ENCODE data around the gene SAE1.

SAE1 gene

GRCh38 chr19:47168065-47168464 is 37.4 kb downstream of the SAE1 start:
- DNase-seq = no peak

GRCh38 chr19:47172666-47173455 is 42.2 kb downstream of the SAE1 start:
- no peak for DNase-seq

GRCh38 chr19:47176071-47176626 is 45.5 kb downstream of the SAE1 start:
- DNase-seq = peak; percentile 69

DNA sequence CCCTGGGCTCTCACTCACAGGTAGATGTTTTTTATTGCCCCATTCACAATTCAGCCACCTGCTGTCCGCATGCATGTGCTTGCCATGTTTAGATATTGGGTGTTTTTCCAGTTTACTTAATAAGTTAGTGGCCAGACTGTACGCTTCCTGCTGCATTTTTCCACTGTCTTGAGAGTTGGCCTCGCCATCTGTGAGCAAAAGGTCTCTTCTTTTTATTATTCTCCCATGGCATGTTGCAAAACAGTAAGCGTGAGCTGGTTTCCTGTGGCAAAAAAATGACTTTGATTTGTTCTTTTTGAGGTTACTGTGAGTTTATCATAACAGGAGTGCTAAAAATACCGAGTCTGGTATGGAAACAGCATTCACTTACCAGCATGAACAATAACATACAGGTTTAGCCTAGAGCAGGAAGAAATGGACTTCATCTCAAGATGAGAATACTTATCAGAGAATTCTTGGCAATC is 46.0 kb downstream of the SAE1 start:
- peak; percentile 67 for DNase-seq

DNA sequence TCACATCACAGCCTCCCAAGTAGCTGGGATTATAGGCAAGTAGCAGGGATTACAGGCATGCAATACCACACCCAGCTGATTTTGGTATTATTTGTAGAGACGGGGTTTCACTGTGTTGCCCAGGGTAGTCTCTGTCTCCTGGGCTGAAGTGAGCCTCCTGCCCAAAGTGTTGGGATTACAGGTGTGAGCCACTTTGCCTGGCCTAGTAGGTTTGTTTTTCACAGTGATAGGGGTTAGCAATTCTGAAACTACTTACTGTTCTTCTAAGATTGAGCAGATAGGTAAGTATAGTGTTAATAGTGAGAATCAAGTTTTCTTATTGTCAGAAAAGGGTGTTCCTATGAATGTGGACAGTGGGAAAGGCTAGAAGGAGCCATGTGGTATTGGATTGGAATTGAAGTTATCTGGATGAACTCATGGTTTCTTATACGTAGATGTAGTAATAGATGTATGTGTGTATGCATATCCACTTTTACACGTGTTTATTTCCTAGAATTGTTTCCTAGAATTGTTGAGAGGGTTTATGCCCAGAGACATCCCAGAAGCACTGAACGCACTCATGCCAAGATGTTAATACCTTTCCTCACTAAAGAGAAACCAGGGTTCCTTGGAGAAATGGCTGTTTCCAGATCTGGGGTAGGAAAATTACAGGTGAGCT is 49.1 kb downstream of the SAE1 start:
- no peak for DNase-seq

- DNase-seq = no peak
These were observed 53.0 kb downstream of the SAE1 start for GRCh38 chr19:47183601-47184000.

- no peak for DNase-seq
These were observed 56.1 kb downstream of the SAE1 start for GRCh38 chr19:47186446-47187334.

GRCh38 chr19:47187335-47187655 is 56.7 kb downstream of the SAE1 start:
- DNase-seq = no peak

DNA sequence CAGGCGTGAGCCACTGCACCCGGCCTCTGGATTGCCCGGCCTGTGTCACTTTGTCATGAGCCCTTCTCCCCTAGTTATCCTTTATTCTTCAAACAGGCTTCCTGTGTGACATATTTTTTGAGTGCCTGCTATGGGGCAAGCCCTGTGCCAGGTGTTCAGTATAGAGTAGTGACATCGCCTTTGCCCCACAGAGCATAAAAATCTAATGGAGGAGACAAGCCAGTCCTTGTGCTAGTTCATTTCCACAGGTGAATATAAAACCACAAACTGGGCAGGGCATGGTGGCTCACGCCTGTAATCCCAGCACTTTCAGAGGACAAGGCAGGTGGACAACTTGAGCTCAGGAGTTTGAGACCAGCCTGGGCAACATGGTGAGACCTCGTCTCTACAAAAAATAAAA is 57.2 kb downstream of the SAE1 start:
- no peak for DNase-seq

DNA sequence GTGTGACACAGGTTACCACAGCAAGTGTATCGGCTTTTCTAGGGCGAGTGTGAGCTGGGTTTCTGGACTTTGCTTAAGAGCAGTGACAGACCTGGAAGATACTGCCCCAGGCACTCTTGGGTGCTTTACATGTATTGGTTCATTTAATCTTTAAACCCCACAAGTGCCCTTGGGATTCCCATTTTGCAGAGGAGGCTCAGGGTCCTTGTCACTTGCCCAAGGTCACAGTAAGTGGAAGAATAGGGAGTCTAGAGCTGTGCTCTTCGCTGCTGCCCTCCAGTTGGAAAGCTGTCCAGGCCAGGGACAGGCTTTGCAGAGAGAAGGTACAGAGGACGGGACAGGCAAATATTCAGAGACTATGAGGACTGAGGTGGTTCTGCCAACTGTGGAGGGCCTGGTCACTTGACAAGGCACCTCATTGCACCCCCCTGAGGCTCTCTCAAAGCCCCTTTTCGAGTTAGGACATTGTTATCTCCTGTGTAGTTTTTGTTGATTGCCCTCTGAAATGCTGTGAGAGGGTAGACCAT is 57.9 kb downstream of the SAE1 start:
- DNase-seq = no peak

- peak; percentile 57 for DNase-seq
These were observed 59.6 kb downstream of the SAE1 start for GRCh38 chr19:47190167-47190727.

- DNase-seq = no peak
These were observed 64.8 kb downstream of the SAE1 start for GRCh38 chr19:47195434-47195833.

DNA sequence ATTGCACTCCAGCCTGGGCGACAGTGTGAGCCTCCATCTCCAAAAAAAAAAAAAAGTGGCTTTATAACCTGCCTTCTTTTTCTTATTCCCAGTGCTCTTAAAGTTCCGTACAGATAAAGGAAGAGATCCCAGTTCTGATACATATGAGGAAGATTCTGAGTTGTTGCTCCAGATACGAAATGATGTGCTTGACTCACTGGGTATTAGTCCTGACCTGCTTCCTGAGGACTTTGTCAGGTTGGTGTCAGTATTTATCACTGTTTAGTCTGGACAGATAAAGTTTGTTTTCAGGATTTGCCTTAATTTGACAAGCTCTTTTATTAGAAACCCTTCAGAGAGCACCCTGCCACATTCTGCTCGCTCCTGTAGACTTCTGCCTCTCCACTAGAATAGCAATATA is 66.5 kb downstream of the SAE1 start:
- no peak for DNase-seq

GRCh38 chr19:47200530-47200929 is 69.9 kb downstream of the SAE1 start:
- DNase-seq = no peak

GRCh38 chr19:47203254-47203653 is 72.6 kb downstream of the SAE1 start:
- no peak for DNase-seq

- DNase-seq = no peak
These were observed 78.9 kb downstream of the SAE1 start for GRCh38 chr19:47209319-47210179.

- peak; percentile 26 for DNase-seq
These were observed 79.5 kb downstream of the SAE1 start for GRCh38 chr19:47210180-47210490.

- DNase-seq = peak; percentile 85
These were observed 80.2 kb downstream of the SAE1 start for GRCh38 chr19:47210689-47211316.

DNA sequence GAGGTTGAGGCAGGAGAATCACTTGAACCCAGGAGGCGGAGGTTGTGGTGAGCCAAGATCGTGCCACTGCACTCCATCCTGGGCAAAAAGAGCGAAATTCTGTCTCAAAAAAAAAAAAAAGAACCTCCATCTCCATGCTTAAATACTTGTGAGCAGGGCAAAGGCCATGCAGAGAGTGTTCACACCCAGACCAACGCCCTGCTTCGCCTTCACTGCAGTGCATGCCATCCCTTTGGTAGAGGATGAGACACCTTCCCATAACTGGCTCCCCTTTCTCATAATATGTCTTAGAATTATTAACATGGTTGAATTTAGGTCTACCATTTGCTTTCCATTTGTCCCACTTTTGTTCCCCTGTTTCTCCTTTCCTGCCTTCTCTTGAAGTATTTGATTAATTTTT is 84.9 kb downstream of the SAE1 start:
- DNase-seq = no peak

DNA sequence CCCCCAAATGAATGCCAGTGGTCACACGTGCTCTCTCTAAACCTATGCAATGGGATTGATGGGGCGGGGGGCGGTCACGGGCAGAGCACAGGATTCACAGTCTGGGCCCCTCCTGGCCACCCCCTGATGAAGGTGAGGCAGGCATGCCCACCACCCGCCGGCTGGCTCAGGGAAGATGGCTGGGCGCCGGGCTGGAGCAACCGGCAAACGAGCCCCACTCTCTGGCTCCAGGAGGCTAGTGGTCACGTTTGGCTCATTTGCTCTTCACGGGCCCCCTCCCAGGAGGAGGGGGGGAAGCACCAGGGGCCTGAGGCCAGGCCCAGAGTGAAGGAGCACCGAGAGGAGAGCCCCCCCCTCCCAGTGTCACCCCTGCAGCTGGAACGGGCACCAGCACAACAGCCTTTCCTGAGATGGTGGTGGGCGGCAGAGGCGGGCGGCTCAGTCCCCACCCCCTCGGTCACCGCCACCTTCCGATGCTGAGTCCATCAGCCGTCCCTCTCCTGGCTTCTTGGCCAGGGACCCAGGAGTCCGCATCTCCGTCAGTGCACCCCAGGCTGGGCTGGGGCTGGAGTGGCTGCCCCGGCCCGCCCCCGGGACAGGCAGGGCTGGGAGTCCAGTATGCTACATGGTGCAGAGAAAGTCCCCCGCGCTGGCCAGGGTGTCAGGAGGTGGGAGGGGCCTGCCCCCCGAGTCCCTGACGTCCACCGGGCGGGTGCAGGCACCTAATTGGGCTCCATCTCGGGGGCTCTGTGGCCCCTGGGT is 90.6 kb downstream of the SAE1 start:
- DNase-seq = no peak

All from fibroblast of skin of scalp (primary cell).